Adipose tissue (tissue), 3 donors: ENCODE data around the gene MBNL3. TPM values are rescaled to one million over a fixed set of nuclear protein-coding genes. Genes with fewer than 3 reads are reported as not detected.

Source experiments
- H3K27ac ChIP-seq: one replicate; pipeline ENCODE4 v1.5.1; 2013; ENCODE audit warnings: low read depth, low read length
- WGBS, 3 donors: extraction: QIAGEN DNeasy Blood & Tissue Kit; methylation state at CpG; one replicate each; pipeline ENCODE4 v1.1.7; 2013; 5-methylcytosine and 5-hydroxymethylcytosine counted together
- polyA plus RNA-seq, 3 donors: library from polyadenylated mRNA; stranded (reverse); fragments of 200-250 nt; gene quantifications; one replicate each; pipeline ENCODE4 v1.2.3, GENCODE V29; 2013
- donor health status: healthy with polysubstance abuse.
- donor health status: Bipolar disorder and iron deficiency.
- donor health status: healthy.

The MBNL3 gene
- polyA plus RNA-seq, 3 donors, result 1.7 to 4.2 (median 2.4) TPM

DNA sequence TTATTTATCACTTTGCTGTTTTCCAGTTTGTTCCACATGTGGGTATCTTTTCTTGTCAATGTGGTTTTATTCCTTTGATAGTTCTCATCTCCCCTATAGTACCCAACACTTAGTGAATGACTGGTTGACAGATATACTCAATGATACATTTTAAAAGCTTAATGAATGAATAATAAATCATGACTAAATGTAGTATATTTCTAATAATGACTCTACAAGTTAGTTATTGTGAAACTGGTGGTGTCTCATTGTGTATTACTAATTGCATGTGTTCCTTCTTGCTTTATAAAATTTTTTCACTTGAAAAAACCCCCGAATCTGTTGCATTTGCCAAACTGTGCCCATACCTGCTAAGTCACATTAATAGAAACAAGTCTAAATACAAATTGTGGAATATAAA lies 95.4 kb downstream of the MBNL3 start:
- H3K27ac ChIP-seq, result no peak overlapping the region
- WGBS, 3 donors, result 59 to 94% (median 93%) methylated on average over 1 of the region's 1 CpG

DNA sequence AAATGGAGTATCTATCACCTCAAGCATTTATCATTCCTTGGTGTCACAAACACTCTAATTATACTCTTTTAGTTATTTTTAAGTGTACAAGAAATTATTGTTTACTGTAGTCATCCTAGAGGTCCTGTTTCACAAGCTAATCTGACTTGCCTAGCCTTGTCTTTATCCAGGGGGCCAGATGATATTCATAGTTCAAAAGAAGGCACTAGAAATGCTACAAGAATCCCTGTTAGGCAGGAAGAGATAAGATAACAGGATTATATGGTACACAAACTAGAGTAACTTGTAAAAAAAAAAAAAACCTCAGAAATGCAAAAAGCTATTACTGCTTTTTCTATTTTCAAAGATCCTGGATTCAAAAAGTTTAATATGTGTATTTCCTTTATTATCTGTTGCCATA lies 95.8 kb downstream of the MBNL3 start:
- no peak overlapping the region for H3K27ac ChIP-seq

DNA sequence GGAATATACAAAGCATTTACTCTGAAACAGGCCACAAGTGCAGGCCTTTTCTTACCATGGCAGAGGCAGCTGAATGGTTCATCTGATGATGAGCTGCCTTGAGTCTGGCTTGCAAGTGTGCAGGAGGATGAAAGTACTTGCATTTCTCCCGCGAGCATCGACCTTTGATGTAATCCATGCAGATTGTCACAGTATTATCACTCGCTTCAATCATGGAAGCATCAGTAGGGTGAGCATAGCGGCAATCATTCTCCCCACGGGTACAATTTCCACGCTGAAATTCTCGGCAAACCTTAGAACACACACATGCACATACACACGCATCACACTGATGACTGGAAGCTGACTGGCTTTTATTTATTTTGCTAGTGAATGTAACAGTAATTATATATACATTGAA lies 98.0 kb downstream of the MBNL3 start:
- 85 to 97% (median 95%) methylated on average over 9 of the region's 9 CpGs for WGBS, 3 donors
- no peak overlapping the region for H3K27ac ChIP-seq

DNA sequence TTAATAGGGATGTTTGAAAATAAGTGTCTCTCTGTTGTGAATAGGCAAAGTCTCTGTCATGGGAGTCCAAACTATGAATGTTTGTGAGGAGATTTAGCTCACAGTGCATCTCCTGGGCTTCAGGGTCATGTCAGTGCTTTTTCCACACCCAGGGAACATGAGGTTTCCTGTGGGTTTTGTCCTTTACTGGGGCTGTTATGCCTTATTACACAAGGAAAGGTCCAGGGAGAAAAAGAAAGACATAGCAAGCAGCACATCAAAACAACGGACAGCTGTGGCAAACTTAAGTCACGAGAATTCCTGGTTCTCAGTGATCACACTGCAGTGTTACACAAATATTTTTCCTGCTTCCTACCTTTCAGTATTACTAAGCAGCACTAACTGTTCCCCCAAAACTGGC lies 99.4 kb downstream of the MBNL3 start:
- H3K27ac ChIP-seq, result no peak overlapping the region
- WGBS, 3 donors, result 72 to 95% (median 74%) methylated on average over 2 of the region's 2 CpGs

DNA sequence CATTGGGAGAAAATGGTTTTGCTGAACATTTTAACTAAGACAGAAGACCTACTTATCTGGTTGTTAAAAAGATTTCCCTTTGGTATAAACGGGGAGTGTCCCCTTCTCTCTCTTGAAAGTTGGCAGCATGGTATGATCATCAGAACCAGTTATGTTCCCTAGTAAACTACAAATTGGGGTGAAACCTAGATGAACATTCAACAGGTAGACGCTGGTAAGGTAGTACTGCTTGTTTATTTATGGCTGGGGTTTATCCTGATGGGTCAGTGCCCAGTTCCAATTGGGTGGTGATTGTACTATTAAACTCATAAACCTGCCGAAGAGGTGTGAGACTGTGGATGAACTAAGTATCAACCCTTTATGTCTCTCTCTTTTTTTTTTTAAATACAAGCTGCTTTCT lies 100.5 kb downstream of the MBNL3 start:
- 70 to 86% (median 70%) methylated on average over 3 of the region's 3 CpGs for WGBS, 3 donors
- no peak overlapping the region for H3K27ac ChIP-seq

DNA sequence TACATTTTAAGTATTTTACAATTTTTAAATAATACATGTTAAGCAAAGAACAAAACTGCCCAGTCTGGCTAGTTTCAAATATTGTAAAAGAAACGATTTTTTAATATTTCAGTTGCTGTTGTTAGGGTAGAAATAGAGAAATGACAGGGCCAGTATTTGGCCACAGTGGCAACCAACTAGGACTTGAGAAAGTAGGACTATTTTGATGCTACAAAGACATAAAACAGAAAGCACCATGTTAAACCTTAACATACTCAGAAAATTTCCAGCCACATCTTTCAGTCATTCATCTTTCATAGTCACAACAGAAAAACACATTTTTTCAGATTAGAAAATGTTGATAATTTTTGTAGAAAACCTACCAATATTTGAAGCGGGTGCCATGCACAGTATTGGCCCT lies 104.5 kb downstream of the MBNL3 start:
- no peak overlapping the region for H3K27ac ChIP-seq
- 76 to 90% (median 85%) methylated on average over 2 of the region's 2 CpGs for WGBS, 3 donors

DNA sequence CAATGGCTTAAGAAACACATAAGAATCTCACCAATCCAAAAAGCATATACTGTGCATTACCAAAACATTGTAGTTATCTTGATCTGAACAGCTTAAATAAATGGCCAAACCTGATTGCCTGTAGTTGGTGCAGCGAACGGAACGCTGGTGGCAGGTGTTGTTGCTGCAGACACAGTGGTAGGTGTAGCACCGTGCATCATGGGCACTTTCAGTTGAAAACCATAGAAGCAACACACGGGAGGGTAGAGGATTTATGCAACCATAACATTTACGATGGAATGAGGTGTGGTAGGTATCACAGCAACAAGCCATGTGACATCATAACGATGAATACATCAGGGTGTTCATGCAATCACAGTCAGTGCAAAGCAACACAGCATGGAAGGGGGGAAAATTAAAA lies 106.8 kb downstream of the MBNL3 start:
- no peak overlapping the region for H3K27ac ChIP-seq
- WGBS, 3 donors, result 81 to 95% (median 95%) methylated on average over 7 of the region's 7 CpGs

DNA sequence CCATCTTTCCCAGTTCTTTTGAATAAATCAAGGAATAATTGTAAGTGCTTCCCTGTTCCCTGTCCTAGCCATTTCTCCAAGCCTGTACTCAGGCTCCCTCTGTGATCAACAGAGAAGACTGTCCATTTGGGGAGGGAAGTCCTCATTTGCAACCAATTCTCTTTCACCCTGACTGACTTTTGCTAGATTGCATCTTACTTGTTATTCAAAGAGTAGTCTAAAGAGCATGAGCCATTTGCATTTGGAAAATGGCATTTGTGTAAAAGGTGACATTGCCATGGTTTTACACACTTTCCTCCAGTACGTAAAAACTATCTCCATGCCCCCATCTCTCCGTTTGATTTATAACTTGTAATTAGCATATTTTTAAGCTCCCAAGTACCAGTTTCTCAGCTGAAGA lies 110.6 kb downstream of the MBNL3 start:
- no peak overlapping the region for H3K27ac ChIP-seq
- WGBS, 3 donors, result 81 to 97% (median 96%) methylated on average over 2 of the region's 2 CpGs

DNA sequence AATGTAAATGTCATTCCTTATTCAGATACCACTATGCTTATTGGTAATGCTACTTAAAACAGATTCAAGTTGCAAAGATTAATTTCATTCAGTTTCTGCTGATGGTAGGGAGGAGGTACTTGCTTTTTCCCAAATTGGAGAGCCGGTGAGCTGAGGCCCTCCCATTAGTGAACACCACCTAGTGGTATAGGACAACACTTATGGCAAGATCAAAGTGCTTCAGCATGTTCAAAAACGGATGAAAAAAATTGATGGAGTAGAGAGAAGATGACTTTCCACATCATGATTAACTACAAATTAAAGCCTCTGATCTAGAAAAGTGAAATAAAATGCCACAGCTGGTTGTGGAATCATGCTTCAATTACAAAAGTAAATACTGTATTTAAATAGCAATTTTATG lies 112.9 kb downstream of the MBNL3 start:
- WGBS, 3 donors, result 41 to 77% (median 71%) methylated on average over 2 of the region's 2 CpGs
- H3K27ac ChIP-seq, result no peak overlapping the region

DNA sequence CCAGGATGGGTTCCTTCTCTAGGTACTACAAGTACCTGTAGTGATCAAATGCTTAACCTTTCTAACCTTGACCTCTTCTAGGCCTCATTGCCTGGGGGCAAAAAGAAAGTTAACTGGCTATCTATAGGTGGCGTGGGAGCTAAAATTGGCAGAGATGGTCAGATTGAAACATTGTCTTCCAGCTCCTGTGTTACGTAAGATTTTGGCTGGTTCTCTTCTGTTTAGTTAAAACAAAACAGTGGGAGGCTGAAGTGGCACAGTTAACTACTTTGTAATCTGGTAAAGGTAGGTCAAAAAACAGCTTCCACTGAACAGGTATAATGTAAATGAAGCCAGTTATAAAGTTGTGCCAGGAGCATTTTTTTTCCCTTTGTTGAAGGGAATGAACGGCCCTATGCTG lies 115.2 kb downstream of the MBNL3 start:
- H3K27ac ChIP-seq, result no peak overlapping the region
- 28 to 69% (median 66%) methylated on average over 3 of the region's 3 CpGs for WGBS, 3 donors

DNA sequence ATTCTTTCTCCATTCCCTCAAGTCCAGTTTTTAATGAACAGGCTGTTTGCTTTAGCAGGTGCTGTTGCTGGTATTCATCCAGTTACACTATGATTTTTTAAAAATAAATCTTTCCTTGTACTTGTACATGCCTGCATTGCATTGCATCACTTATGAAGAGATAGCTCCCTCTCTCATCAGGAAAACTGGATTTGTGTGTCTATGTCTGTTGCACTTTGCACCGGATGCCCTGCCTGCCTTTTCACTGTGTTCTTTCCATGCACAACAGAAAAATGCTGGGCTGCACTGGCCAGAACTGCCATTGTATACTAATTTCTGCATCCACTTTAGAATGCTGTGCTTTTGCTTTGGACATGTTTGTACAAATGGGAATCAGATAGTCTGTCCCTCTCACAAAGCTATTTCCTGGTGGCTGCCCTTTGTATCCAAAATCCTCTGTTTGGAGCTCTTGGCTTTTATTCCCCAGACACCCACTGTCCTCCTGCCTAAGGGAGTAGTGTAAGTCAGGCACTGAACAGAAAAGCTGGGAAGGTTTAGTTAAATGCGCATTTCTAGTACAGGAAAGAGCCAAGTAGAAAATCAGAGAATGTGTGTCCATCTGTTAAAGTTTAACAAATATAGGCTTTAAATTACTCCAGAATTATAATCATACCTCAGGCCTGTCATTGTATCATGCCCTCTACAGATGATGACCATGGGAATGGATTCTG lies 119.1 kb downstream of the MBNL3 start:
- WGBS, 3 donors, result 59 to 78% (median 73%) methylated on average over 2 of the region's 2 CpGs
- no peak overlapping the region for H3K27ac ChIP-seq

DNA sequence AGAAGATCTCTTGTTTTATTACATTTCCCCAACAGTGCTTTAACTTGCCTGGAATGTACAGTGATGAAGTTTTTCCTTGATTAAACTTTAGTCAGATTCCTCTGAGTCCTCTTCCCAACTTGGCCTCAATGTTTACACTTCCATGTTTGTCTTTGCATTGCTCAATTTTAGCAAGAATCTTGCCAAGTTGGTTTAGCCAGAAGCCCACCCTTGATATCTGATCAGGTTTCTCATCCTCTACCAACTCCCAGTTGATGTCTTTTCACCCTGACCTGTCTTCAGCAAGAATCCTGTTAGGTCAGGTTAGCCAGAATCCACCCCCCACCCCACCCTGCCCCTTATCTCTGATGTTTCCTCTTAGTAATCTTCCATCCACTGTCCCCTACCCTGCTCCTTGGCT lies 120.9 kb downstream of the MBNL3 start:
- H3K27ac ChIP-seq, result no peak overlapping the region

DNA sequence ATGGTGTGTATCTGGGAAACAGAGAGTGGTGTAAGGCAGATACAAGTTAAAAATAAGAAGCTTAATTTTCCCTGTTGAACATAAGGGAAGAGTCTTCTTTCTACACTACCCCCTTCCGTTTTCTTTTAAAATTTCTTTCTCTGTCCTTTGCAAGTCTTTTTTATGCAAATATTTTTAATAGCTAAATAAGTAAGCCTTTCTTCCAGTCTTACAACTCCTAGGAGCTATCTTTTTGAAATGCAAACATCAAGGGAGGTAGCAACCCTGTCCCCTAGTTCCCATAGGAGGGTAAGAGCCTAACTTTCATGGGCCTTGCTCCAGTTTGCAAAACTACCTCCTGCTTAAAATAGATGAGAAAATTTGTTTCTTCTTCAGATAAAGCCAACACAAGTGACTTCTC lies 121.5 kb downstream of the MBNL3 start:
- no peak overlapping the region for H3K27ac ChIP-seq
- 67 to 93% (median 89%) methylated on average over 1 of the region's 1 CpG for WGBS, 3 donors

DNA sequence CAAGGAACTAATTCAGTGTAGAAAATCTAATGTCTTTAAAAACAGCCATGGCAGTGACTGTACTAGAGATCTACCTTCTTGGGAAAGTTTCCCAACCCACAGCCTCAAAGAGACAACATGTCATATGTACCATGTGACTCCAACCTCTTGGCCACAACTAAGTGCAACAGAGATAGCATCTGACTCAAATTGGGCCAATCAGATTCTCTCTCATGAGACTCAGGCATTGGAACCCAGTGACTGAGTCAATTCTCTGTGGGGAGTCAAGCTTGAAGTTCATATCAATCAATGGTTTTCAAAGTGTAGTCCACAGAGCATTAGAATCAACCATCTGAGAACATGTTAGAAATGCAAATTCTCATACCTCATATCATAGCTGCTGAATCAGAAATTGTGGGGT lies 123.3 kb downstream of the MBNL3 start:
- H3K27ac ChIP-seq, result no peak overlapping the region

DNA sequence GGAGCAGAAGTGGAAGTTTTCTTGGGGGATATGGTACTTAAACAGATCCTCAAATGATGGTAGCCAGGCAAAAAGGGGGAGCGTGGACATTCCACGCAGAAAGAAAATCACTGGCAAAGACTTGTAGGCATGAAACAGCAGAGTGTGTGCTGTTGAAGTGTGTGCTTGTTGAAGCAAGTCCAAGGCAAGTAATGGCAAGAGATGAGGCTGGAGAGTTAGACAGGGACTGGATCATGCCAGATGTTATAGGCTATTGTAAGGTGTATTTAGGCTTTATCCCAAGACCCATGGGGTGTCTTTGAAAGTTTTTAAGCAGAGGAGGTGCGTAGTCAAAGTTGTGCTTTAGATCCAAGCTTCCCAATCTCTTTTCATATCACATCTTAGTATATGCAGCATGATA lies 124.5 kb downstream of the MBNL3 start:
- WGBS, 3 donors, result 89 to 100% (median 97%) methylated on average over 3 of the region's 3 CpGs
- H3K27ac ChIP-seq, result no peak overlapping the region

DNA sequence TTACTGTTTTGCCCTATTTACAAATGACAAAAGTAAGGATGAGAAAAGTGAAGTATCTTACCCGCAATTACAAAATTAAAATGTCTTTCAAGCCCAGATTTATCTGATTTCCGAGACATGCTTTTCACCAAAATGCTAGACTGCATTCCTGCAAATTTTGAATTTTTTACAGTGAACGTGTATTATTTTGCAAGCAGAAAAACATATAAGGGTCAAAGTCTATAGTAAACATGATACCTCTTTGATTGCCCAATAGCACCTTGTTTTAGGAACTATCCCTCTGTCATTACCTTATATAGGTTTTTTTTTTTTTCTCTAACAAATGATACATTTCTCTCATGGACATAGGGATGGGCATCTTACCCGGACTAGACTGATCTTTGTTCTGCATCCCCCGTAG lies 135.4 kb downstream of the MBNL3 start:
- no peak overlapping the region for H3K27ac ChIP-seq
- 83 to 97% (median 94%) methylated on average over 5 of the region's 5 CpGs for WGBS, 3 donors

DNA sequence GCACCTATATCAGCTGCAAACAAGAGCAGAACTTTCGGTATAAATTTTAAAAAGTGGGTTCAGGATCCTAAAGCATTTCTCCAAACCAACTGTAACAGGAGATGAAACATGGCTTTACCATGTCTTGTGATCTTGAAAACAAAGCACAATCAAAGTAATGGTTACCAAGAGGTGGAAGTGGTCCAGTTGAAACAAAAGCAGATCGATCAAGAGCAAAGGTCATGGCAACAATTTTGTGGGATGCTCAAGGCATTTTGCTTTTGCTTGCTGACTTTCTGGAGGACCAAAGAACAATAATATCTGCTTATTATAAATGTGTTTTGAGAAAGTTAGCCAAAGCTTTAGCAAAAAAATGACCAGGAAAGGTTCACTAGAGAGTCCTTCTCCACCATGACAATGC lies 152.7 kb downstream of the MBNL3 start:
- 86 to 99% (median 87%) methylated on average over 2 of the region's 2 CpGs for WGBS, 3 donors
- no peak overlapping the region for H3K27ac ChIP-seq

DNA sequence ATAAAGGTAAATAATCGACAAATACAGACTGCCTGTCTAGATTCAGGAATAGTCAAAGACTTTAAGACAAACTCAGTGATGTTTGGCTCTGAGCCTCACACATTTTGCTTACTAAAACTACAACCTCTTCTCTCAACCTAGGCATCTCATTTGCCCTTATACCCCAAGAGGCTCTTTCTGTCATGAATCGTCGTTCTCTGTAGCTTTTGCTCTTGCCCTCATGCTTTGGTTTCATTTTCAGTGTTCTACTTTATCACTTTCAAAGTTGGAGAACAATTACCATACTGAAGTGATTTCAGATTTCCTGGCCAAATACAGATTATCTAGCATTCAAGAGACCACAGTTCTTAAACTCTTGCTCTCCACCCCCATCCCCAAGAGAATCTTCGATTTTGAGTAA lies 155.5 kb downstream of the MBNL3 start:
- no peak overlapping the region for H3K27ac ChIP-seq
- 69 to 86% (median 77%) methylated on average over 4 of the region's 4 CpGs for WGBS, 3 donors

DNA sequence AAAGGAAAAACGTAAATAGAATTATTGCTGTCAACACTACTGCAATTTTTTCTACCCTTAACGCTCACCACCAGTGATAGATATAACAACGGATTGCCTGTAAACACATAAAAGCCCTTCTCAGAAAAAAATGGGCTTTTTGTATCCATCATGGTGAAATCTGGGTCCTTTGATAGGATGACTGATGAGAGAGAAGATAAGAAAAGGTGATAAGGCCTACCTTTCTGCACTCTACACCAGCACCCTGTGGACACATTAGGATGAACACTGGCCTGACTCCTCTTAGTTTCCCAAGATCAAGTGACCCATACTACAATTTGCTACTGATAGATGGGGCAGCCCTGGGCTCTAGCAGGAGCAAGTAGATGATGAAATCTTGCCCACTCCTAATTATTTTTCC lies 157.3 kb downstream of the MBNL3 start:
- H3K27ac ChIP-seq, result no peak overlapping the region
- WGBS, 3 donors, result 70 to 89% (median 84%) methylated on average over 3 of the region's 3 CpGs

DNA sequence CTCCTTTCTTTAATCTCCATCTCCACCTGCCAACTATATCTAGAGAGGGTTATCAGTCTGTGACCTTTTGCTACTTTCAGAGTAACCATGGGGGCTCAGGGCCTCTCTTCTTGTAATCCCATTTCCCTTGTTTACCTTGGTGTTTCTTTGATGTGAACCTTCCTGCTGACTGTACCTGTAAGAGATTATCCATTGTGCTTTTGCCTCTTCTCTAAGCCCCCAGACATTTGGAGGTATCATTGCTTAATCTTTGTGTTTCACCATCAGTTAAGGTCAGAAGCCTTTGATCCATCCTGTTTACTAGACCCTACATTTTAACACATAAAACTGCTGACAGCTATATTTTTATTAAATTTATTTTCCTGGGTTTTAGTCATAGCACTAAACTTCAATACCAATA lies 157.8 kb downstream of the MBNL3 start:
- no peak overlapping the region for H3K27ac ChIP-seq

DNA sequence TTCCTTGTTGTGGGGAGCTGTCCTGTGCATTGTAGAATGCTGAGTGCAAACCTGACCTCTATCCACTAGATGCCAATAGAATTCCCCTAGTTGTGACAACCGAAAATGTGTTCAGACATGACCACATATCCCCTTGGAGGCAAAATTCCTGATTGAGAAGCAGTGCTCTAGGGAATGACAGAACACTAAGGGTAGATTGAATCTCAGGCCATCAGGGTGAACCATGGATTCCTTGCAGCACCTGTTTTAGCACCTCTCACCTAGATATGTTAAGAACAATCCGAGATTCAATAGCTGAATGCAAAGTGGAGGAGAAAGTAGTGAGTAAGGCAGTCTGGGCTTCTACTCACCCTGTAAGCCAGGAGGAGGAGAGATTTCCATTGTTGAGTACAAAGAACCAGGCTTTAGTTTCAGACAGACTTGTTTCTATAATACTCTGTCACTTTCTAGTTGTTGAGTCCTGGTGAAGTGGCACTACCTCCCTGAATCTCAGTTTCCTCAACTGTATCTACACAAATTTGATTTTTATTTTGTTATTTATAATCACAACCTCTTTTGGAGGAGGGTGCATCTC lies 158.6 kb downstream of the MBNL3 start:
- 74 to 97% (median 93%) methylated on average over 2 of the region's 2 CpGs for WGBS, 3 donors
- no peak overlapping the region for H3K27ac ChIP-seq
